Measurements from ENCODE around the gene SLC22A1. TPM values are rescaled to one million over a fixed set of nuclear protein-coding genes. Genes with fewer than 3 reads are reported as not detected.

The SLC22A1 gene
- total and polyA plus RNA-seq, 4 donors = 0.72 to 2.5 (median 1.3) TPM

- WGBS, 2 donors = 95% methylated on average over 8 of the region's 8 CpGs
- ATAC-seq (ENCODE audit: insufficient read depth, low FRiP score) (no peak), DNase-seq (no peak)
- no peaks in the 10 kb centered on the region for H3K4me1 ChIP-seq (ENCODE audit: control insufficient read depth in 5 of 5, insufficient read depth in 5 of 5, low read length in 5 of 5)
- no peaks in the 10 kb centered on the region for H3K9me3 ChIP-seq (ENCODE audit: control insufficient read depth in 4 of 4, insufficient read depth in 3 of 4, low read length in 3 of 4)
- no peak overlapping the region for H3K27ac ChIP-seq (ENCODE audit: low read depth in 1 of 2, low read length in 1 of 2)
- peaks cover 18 to 56% (median 24%) of the 10 kb centered on the region in 4 donors for H3K36me3 ChIP-seq (ENCODE audit: control insufficient read depth in 4 of 4, insufficient read depth in 4 of 4, low read length in 4 of 4)
- no peak overlapping the region for H3K9ac ChIP-seq (ENCODE audit: insufficient read depth in 1 of 2, low read length in 2 of 2)
- TF ChIP-seq CTCF (IDR thresholded peaks at IDR 0.05; ENCODE audit: control extremely low read depth, extremely low read depth) = no peak
- H3K27me3 ChIP-seq (ENCODE audit: control insufficient read depth in 3 of 3, insufficient read depth in 3 of 3, low read length in 2 of 3) = no peaks in the 10 kb centered on the region
- H3K4me3 ChIP-seq = no peak overlapping the region
These were observed 26.3 kb upstream of the SLC22A1 start for GRCh38 chr6:160095146-160095845.

GRCh38 chr6:160101277-160102205 lies 20.1 kb upstream of the SLC22A1 start:
- H3K4me1 ChIP-seq (ENCODE audit: control insufficient read depth in 5 of 5, insufficient read depth in 5 of 5, low read length in 5 of 5) = peaks cover 0 to 8% (median 0%) of the 10 kb centered on the region in 5 donors
- peak overlapping the region in 1 of 2 donors; percentile 44 for H3K27ac ChIP-seq (ENCODE audit: low read depth in 1 of 2, low read length in 1 of 2)
- H3K36me3 ChIP-seq (ENCODE audit: control insufficient read depth in 4 of 4, insufficient read depth in 4 of 4, low read length in 4 of 4) = peaks cover 7 to 50% (median 16%) of the 10 kb centered on the region in 4 donors
- no peak overlapping the region for H3K4me3 ChIP-seq
- H3K9ac ChIP-seq (ENCODE audit: insufficient read depth in 1 of 2, low read length in 2 of 2) = no peak overlapping the region
- ATAC-seq (ENCODE audit: insufficient read depth, low FRiP score) = no peak
- no peaks in the 10 kb centered on the region for H3K27me3 ChIP-seq (ENCODE audit: control insufficient read depth in 3 of 3, insufficient read depth in 3 of 3, low read length in 2 of 3)
- H3K9me3 ChIP-seq (ENCODE audit: control insufficient read depth in 4 of 4, insufficient read depth in 3 of 4, low read length in 3 of 4) = no peaks in the 10 kb centered on the region
- DNase-seq = peak in 1 of 3 donors; percentile 20
- WGBS, 2 donors = 53 to 69% methylated on average over 23 of the region's 23 CpGs
- TF ChIP-seq CTCF (IDR thresholded peaks at IDR 0.05; ENCODE audit: control extremely low read depth, extremely low read depth) = no peak

GRCh38 chr6:160102399-160102798 lies 19.2 kb upstream of the SLC22A1 start:
- ATAC-seq (ENCODE audit: insufficient read depth, low FRiP score) (no peak), DNase-seq (no peak)
- Histone ChIP-seq H3K9ac (ENCODE audit: insufficient read depth in 1 of 2, low read length in 2 of 2) (no peak overlapping the region), H3K36me3 (ENCODE audit: control insufficient read depth in 4 of 4, insufficient read depth in 4 of 4, low read length in 4 of 4) (peaks cover 3 to 47% (median 16%) of the 10 kb centered on the region in 4 donors), H3K27me3 (ENCODE audit: control insufficient read depth in 3 of 3, insufficient read depth in 3 of 3, low read length in 2 of 3) (no peaks in the 10 kb centered on the region), H3K9me3 (ENCODE audit: control insufficient read depth in 4 of 4, insufficient read depth in 3 of 4, low read length in 3 of 4) (no peaks in the 10 kb centered on the region), H3K4me3 (no peak overlapping the region), H3K27ac (ENCODE audit: low read depth in 1 of 2, low read length in 1 of 2) (no peak overlapping the region), H3K4me1 (ENCODE audit: control insufficient read depth in 5 of 5, insufficient read depth in 5 of 5, low read length in 5 of 5) (peaks cover 0 to 8% (median 0%) of the 10 kb centered on the region in 5 donors)
- 97 to 99% methylated on average over 11 to 16 of the region's 16 CpGs for WGBS, 2 donors
- TF ChIP-seq CTCF (IDR thresholded peaks at IDR 0.05; ENCODE audit: control extremely low read depth, extremely low read depth) = no peak
